Fibroblast of gingiva (primary cell): ENCODE data around the gene GLP2R.

Source experiments
- DNase-seq: peaks from one replicate; pipeline ENCODE4 v3.0.0-alpha.2; 2011; ENCODE audit warnings: low read depth

The GLP2R gene

GRCh38 chr17:9855036-9855435 is 29.3 kb downstream of the GLP2R start:
- DNase-seq = no peak

- no peak for DNase-seq
Measured at GRCh38 chr17:9859781-9860180, 34.1 kb downstream of the GLP2R start.

GRCh38 chr17:9860851-9861250 is 35.1 kb downstream of the GLP2R start:
- DNase-seq = no peak

- DNase-seq = no peak
Measured at GRCh38 chr17:9862220-9862619, 36.5 kb downstream of the GLP2R start.

- no peak for DNase-seq
Measured at GRCh38 chr17:9862949-9863348, 37.2 kb downstream of the GLP2R start.

GRCh38 chr17:9865586-9865985 is 39.9 kb downstream of the GLP2R start:
- no peak for DNase-seq

GRCh38 chr17:9868552-9868951 is 42.8 kb downstream of the GLP2R start:
- DNase-seq = no peak

GRCh38 chr17:9872852-9873251 is 47.1 kb downstream of the GLP2R start:
- no peak for DNase-seq

GRCh38 chr17:9874722-9875121 is 49.0 kb downstream of the GLP2R start:
- no peak for DNase-seq

GRCh38 chr17:9875441-9875840 is 49.7 kb downstream of the GLP2R start:
- DNase-seq = no peak

- no peak for DNase-seq
Measured at GRCh38 chr17:9878356-9878755, 52.6 kb downstream of the GLP2R start.

- no peak for DNase-seq
Measured at GRCh38 chr17:9878786-9879525, 53.2 kb downstream of the GLP2R start.

GRCh38 chr17:9880582-9880999 is 54.9 kb downstream of the GLP2R start:
- no peak for DNase-seq

GRCh38 chr17:9883451-9883850 is 57.7 kb downstream of the GLP2R start:
- no peak for DNase-seq

- no peak for DNase-seq
Measured at GRCh38 chr17:9886141-9886930, 60.6 kb downstream of the GLP2R start.

GRCh38 chr17:9887508-9887907 is 61.8 kb downstream of the GLP2R start:
- no peak for DNase-seq

GRCh38 chr17:9890124-9890523 is 64.4 kb downstream of the GLP2R start:
- DNase-seq = no peak

GRCh38 chr17:9893411-9894012 is 67.8 kb downstream of the GLP2R start:
- no peak for DNase-seq

- no peak for DNase-seq
Measured at GRCh38 chr17:9894231-9894630, 68.5 kb downstream of the GLP2R start.

- DNase-seq = no peak
Measured at GRCh38 chr17:9895923-9896322, 70.2 kb downstream of the GLP2R start.

GRCh38 chr17:9897372-9897968 is 71.7 kb downstream of the GLP2R start:
- DNase-seq = no peak

GRCh38 chr17:9898812-9899211 is 73.1 kb downstream of the GLP2R start:
- no peak for DNase-seq
